Pancreas (tissue), 10 donors: ENCODE measurements around the gene REXO1. TPM values are rescaled to one million over a fixed set of nuclear protein-coding genes. Genes with fewer than 3 reads are reported as not detected.

Source experiments
- ATAC-seq, 4 donors: fragments of 200-7000 bp; cut with Tn5 transposase; one replicate each; pipeline versions ENCODE4 v1.8.0 to v1.9.1; 2020; ENCODE audit warnings: mild to moderate bottlenecking in 4 of 4, moderate library complexity in 4 of 4
- DNase-seq, 6 donors: peaks; one replicate each; pipeline ENCODE4 v3.0.0-alpha.2; 2020
- FAIRE-seq: peaks from 2 replicates; lab custom pipeline; 2012; peaks lifted over from hg19 to GRCh38; lab: Jason Lieb, UNC
- H3K27ac ChIP-seq, 4 donors: fragments of 200-600 bp; sonication (generic); 1 replicate in 3 of 4; 2 replicates in 1 of 4; pipeline versions ENCODE4 v1.5.0 to v1.8.0; 2020
- H3K27me3 ChIP-seq, 4 donors: fragments of 200-600 bp; one replicate each; pipeline ENCODE4 v1.8.0; 2021
- H3K36me3 ChIP-seq, 3 donors: fragments of 200-600 bp; sonication (generic) in 1 of 3; one replicate each; pipeline versions ENCODE4 v1.5.0 to v1.8.0; 2020 to 2021
- H3K4me1 ChIP-seq, 3 donors: fragments of 200-600 bp; one replicate each; pipeline ENCODE4 v1.8.0; 2021
- H3K4me3 ChIP-seq, 4 donors: fragments of 200-600 bp; sonication (generic) in 2 of 4; one replicate each; pipeline versions ENCODE4 v1.5.0 to v1.8.0; 2020 to 2021
- H3K9me3 ChIP-seq, 4 donors: fragments of 200-600 bp; one replicate each; pipeline ENCODE4 v1.8.0; 2021
- WGBS, 2 donors: extraction: QIAGEN DNeasy Blood & Tissue Kit; methylation state at CpG; one replicate each; pipeline ENCODE4 v1.1.7; 2013; 5-methylcytosine and 5-hydroxymethylcytosine counted together
- intact Hi-C, 3 donors: fragments of 100-400 bp; cut with DNase I; formaldehyde crosslinking; loops; one replicate each; pipeline versions ENCODE4 v1.11.1 to v1.14.2; 2022
- microRNA-seq, 2 donors: library from miRNA; unstranded; fragments of <30 nt; microRNA quantifications; one replicate each; pipeline versions ENCODE4 to v1.1.0, GENCODE V29; 2019 to 2020
- polyA plus RNA-seq, 2 donors: library from polyadenylated mRNA; stranded (reverse); fragments of 200-250 nt; gene quantifications; one replicate each; pipeline ENCODE4 v1.2.3, GENCODE V29; 2013
- total RNA-seq, 6 donors: library from RNA; stranded (reverse); fragmentation: NEBNext Ultra II Directional in 4 of 6; extraction: Animal tissue kit (Norgen Biotek cat#: 25700) in 4 of 6; gene quantifications; one replicate each; pipeline versions ENCODE4 v1.2.1 to v1.2.4, GENCODE V29; 2021 to 2023
- TF ChIP-seq, protein P1 (sequence below), 4 donors: fragments of 200-600 bp; sonication (generic) in 3 of 4; IDR thresholded peaks; one replicate each; pipeline versions ENCODE4 v1.5.0 to v1.8.0; 2021; ENCODE audit warnings: antibody characterized with exemption in 4 of 4
- donor health status: healthy with polysubstance abuse.
- donor health status: DM: no; HTN: no; CAD: no; lungs with moderate emphysema.
- donor health status: DM: no; HTN: no; CAD: no.
- donor health status: control.
- donor health status: control.
- donor health status: Bipolar disorder and iron deficiency.
- donor health status: DM: yes; HTN: yes; CAD: no.
- donor health status: DM: no; HTN: no; CAD: no.
- donor health status: DM: no; HTN: no; CAD: no.
- donor health status: DM: yes; HTN: yes; CAD: no.

Gene REXO1
- total and polyA plus RNA-seq, 8 donors = 10.5 to 42.2 (median 16.0) TPM

GRCh38 chr19:1765904-1766799 is 82.1 kb downstream of the REXO1 start:
- 5 to 8% methylated on average over 38 of the region's 38 CpGs for WGBS, 2 donors
- DNase-seq (peak in 1 of 6 donors; percentile 54), FAIRE-seq (no peak), ATAC-seq (no peak)
- intact Hi-C loops = loop anchor here in 2 of 3 donors (2.0 to 10.0 kb wide), 3 partner anchors 91 to 221 kb away; no protein-coding TSS in a partner anchor
- peaks cover 0 to 3% (median 0%) of the 10 kb centered on the region in 4 donors for H3K9me3 ChIP-seq
- H3K4me1 ChIP-seq = no peaks in the 10 kb centered on the region
- no peaks in the 10 kb centered on the region for H3K36me3 ChIP-seq
- H3K27ac ChIP-seq = no peak overlapping the region
- H3K27me3 ChIP-seq = peaks cover 0 to 35% (median 4%) of the 10 kb centered on the region in 4 donors
- H3K4me3 ChIP-seq = no peak overlapping the region
- TF ChIP-seq, protein P1, sequence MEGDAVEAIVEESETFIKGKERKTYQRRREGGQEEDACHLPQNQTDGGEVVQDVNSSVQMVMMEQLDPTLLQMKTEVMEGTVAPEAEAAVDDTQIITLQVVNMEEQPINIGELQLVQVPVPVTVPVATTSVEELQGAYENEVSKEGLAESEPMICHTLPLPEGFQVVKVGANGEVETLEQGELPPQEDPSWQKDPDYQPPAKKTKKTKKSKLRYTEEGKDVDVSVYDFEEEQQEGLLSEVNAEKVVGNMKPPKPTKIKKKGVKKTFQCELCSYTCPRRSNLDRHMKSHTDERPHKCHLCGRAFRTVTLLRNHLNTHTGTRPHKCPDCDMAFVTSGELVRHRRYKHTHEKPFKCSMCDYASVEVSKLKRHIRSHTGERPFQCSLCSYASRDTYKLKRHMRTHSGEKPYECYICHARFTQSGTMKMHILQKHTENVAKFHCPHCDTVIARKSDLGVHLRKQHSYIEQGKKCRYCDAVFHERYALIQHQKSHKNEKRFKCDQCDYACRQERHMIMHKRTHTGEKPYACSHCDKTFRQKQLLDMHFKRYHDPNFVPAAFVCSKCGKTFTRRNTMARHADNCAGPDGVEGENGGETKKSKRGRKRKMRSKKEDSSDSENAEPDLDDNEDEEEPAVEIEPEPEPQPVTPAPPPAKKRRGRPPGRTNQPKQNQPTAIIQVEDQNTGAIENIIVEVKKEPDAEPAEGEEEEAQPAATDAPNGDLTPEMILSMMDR (IDR thresholded peaks at IDR 0.05) = no peak

Small RNA genes within 50 kb of the gene (microRNA-seq; reads per million reads assigned to microRNA genes)
- 0 to 0.29 reads per million in 2 donors for gene MIR1909

Other genes starting within 250 kb of the REXO1 start
- 10 to 100 TPM; 40.5 to 89.4 (median 75.5) TPM for gene UQCR11, start 243.0 kb downstream of the REXO1 start, total RNA-seq
- 10 to 100 TPM; 49.3 to 72.3 TPM for gene UQCR11, start 243.0 kb downstream of the REXO1 start, polyA plus RNA-seq
- 10 to 100 TPM; 19.8 to 41.9 (median 24.8) TPM for gene TCF3, start 195.9 kb downstream of the REXO1 start, total RNA-seq
- gene TCF3, start 195.9 kb downstream of the REXO1 start, polyA plus RNA-seq = 10 to 100 TPM; 32.3 to 32.4 TPM
- gene ONECUT3, start 95.0 kb downstream of the REXO1 start, total RNA-seq = under 1 TPM in 1 of 6 donors, not detected in 5; 0.13 TPM
- not detected for gene ONECUT3, start 95.0 kb downstream of the REXO1 start, polyA plus RNA-seq
- gene ATP8B3, start 36.2 kb downstream of the REXO1 start, total RNA-seq = 1 to 10 TPM in 1 of 6 donors, under 1 TPM in 5; 0.32 to 1.1 (median 0.52) TPM
- gene ATP8B3, start 36.2 kb downstream of the REXO1 start, polyA plus RNA-seq = under 1 TPM; 0.56 to 0.95 TPM
- 10 to 100 TPM in 1 of 6 donors, 1 to 10 TPM in 5; 4.3 to 10.4 (median 7.9) TPM for gene KLF16, start 15.1 kb upstream of the REXO1 start, total RNA-seq
- 1 to 10 TPM; 5.1 to 8.2 TPM for gene KLF16, start 15.1 kb upstream of the REXO1 start, polyA plus RNA-seq
- 10 to 100 TPM; 21.1 to 30.8 (median 24.4) TPM for gene ABHD17A, start 37.0 kb upstream of the REXO1 start, total RNA-seq
- gene ABHD17A, start 37.0 kb upstream of the REXO1 start, polyA plus RNA-seq = 10 to 100 TPM; 62.4 to 71.0 TPM
- 1 to 10 TPM; 2.0 to 6.5 (median 4.5) TPM for gene ADAT3, start 56.9 kb upstream of the REXO1 start, total RNA-seq
- gene ADAT3, start 56.9 kb upstream of the REXO1 start, polyA plus RNA-seq = 10 to 100 TPM in 1 of 2 donors, 1 to 10 TPM in 1; 5.2 to 10.1 TPM
- 10 to 100 TPM; 23.0 to 52.2 (median 30.7) TPM for gene SCAMP4, start 56.9 kb upstream of the REXO1 start, total RNA-seq
- 10 to 100 TPM; 40.8 to 49.3 TPM for gene SCAMP4, start 56.9 kb upstream of the REXO1 start, polyA plus RNA-seq
- 10 to 100 TPM; 20.7 to 33.0 (median 26.0) TPM for gene CSNK1G2, start 92.7 kb upstream of the REXO1 start, total RNA-seq
- 10 to 100 TPM; 68.0 to 69.4 TPM for gene CSNK1G2, start 92.7 kb upstream of the REXO1 start, polyA plus RNA-seq
- 10 to 100 TPM; 33.9 to 46.4 (median 36.6) TPM for gene BTBD2, start 167.2 kb upstream of the REXO1 start, total RNA-seq
- 10 to 100 TPM; 35.6 to 44.4 TPM for gene BTBD2, start 167.2 kb upstream of the REXO1 start, polyA plus RNA-seq
- 100 to 1,000 TPM; 178 to 446 (median 252) TPM for gene MKNK2, start 202.8 kb upstream of the REXO1 start, total RNA-seq
- 100 to 1,000 TPM; 102 to 143 TPM for gene MKNK2, start 202.8 kb upstream of the REXO1 start, polyA plus RNA-seq
- 10 to 100 TPM; 14.5 to 26.0 (median 17.4) TPM for gene MOB3A, start 247.8 kb upstream of the REXO1 start, total RNA-seq
- gene MOB3A, start 247.8 kb upstream of the REXO1 start, polyA plus RNA-seq = 10 to 100 TPM in 1 of 2 donors, 1 to 10 TPM in 1; 9.2 to 11.1 TPM
- gene IZUMO4, start 248.4 kb upstream of the REXO1 start, total RNA-seq = 10 to 100 TPM in 1 of 6 donors, 1 to 10 TPM in 5; 5.2 to 10.5 (median 7.0) TPM
- 10 to 100 TPM; 32.8 to 42.2 TPM for gene IZUMO4, start 248.4 kb upstream of the REXO1 start, polyA plus RNA-seq